GM12891 (cell line): ENCODE measurements around the gene NEURL1B.

Experiments used
- DNase-seq: peaks from one replicate; pipeline ENCODE4 v3.0.0; 2011; ENCODE audit warnings: low spot score; ENCODE audit not compliant: insufficient read length
- FAIRE-seq: peaks from 2 replicates; lab custom pipeline; 2011; peaks lifted over from hg19 to GRCh38; lab: Jason Lieb, UNC
- PAX5 ChIP-seq: IDR thresholded peaks from 2 replicates; pipeline ENCODE4 v1.6.1; 2011; ENCODE audit warnings: low read length, moderate library complexity, mild to moderate bottlenecking; ENCODE audit not compliant: insufficient read depth, severe bottlenecking
- POLR2A ChIP-seq: IDR thresholded peaks from 2 replicates; pipeline ENCODE4 v1.6.1; 2011; ENCODE audit warnings: low read depth, low read length, control low read depth
- POLR2AphosphoS5 ChIP-seq: IDR thresholded peaks from 2 replicates; pipeline ENCODE4 v1.6.1; 2011; ENCODE audit warnings: low read depth, low read length, control low read depth
- POU2F2 ChIP-seq: IDR thresholded peaks from 2 replicates; pipeline ENCODE4 v1.6.1; 2011; ENCODE audit warnings: low read depth, mild to moderate bottlenecking, control low read depth, low read length, moderate library complexity
- SPI1 ChIP-seq: IDR thresholded peaks from 2 replicates; pipeline ENCODE4 v1.6.1; 2011; ENCODE audit warnings: low read depth, low read length, control low read depth
- TAF1 ChIP-seq: IDR thresholded peaks from 2 replicates; pipeline ENCODE4 v1.6.1; 2011; ENCODE audit warnings: low read depth, low read length, control low read depth

Gene NEURL1B

GRCh38 chr5:172641359-172642050, 442 bp downstream of the NEURL1B start:
- no peak for FAIRE-seq
- TF ChIP-seq POU2F2 (no peak), POLR2A (no peak), PAX5 (no peak), SPI1 (no peak), TAF1 (no peak), POLR2AphosphoS5 (no peak)
- peak; percentile 39 for DNase-seq

GRCh38 chr5:172642051-172642409, 967 bp downstream of the NEURL1B start:
- DNase-seq, result no peak
- no peak for FAIRE-seq

GRCh38 chr5:172642486-172642885, 1.4 kb downstream of the NEURL1B start:
- no peak for DNase-seq
- no peak for FAIRE-seq

More at GRCh38 chr5:172642051-172642409, 967 bp downstream of the NEURL1B start:
- no peak for TF ChIP-seq POU2F2
- no peak for TF ChIP-seq PAX5

GRCh38 chr5:172642926-172643871, 2.1 kb downstream of the NEURL1B start:
- DNase-seq, result no peak
- no peak for FAIRE-seq
- no peak for TF ChIP-seq POLR2AphosphoS5
- no peak for TF ChIP-seq POLR2A
- no peak for TF ChIP-seq TAF1
- TF ChIP-seq PAX5, result no peak
- no peak for TF ChIP-seq SPI1
- no peak for TF ChIP-seq POU2F2

More at GRCh38 chr5:172642486-172642885, 1.4 kb downstream of the NEURL1B start:
- no peak for TF ChIP-seq TAF1
- TF ChIP-seq PAX5, result no peak
- TF ChIP-seq POLR2AphosphoS5, result no peak
- TF ChIP-seq SPI1, result no peak

GRCh38 chr5:172644266-172644665, 3.2 kb downstream of the NEURL1B start:
- TF ChIP-seq POLR2AphosphoS5, result no peak
- no peak for TF ChIP-seq POU2F2
- no peak for TF ChIP-seq POLR2A
- TF ChIP-seq PAX5, result no peak
- no peak for TF ChIP-seq TAF1
- no peak for TF ChIP-seq SPI1
- no peak for DNase-seq
- no peak for FAIRE-seq

- TF ChIP-seq SPI1 (no peak), PAX5 (no peak), POLR2A (no peak), POLR2AphosphoS5 (no peak), POU2F2 (no peak), TAF1 (no peak)
- FAIRE-seq (no peak), DNase-seq (no peak)
These were observed 3.6 kb downstream of the NEURL1B start for GRCh38 chr5:172644711-172645110.

- FAIRE-seq, result no peak
- TF ChIP-seq POLR2A (no peak), SPI1 (no peak), POLR2AphosphoS5 (no peak), TAF1 (no peak), PAX5 (no peak), POU2F2 (no peak)
These were observed 4.4 kb downstream of the NEURL1B start for GRCh38 chr5:172645271-172646055.

GRCh38 chr5:172646716-172647285, 5.7 kb downstream of the NEURL1B start:
- FAIRE-seq (no peak), DNase-seq (no peak)

More at GRCh38 chr5:172645271-172646055, 4.4 kb downstream of the NEURL1B start:
- DNase-seq, result no peak

More at GRCh38 chr5:172646716-172647285, 5.7 kb downstream of the NEURL1B start:
- TF ChIP-seq POU2F2, result no peak
- TF ChIP-seq TAF1, result no peak
- no peak for TF ChIP-seq PAX5
- no peak for TF ChIP-seq SPI1
- no peak for TF ChIP-seq POLR2AphosphoS5
- no peak for TF ChIP-seq POLR2A
